Measurements from ENCODE around the gene AGRN.

- TF ChIP-seq CTCF (IDR thresholded peaks at IDR 0.05) (no peak), EZH2 (IDR thresholded peaks at IDR 0.05) (no peak)
These were observed 2.0 kb downstream of the AGRN start for GRCh38 chr1:1021920-1022259.
